GM21786 (cell line): ENCODE results near the gene ARRDC1.

ENCODE experiments used
- ATAC-seq: cut with Tn5 transposase; IDR thresholded peaks from one replicate; pipeline ENCODE4 v1.9.1; 2021; ENCODE audit not compliant: unreplicated experiment

The ARRDC1 gene

DNA sequence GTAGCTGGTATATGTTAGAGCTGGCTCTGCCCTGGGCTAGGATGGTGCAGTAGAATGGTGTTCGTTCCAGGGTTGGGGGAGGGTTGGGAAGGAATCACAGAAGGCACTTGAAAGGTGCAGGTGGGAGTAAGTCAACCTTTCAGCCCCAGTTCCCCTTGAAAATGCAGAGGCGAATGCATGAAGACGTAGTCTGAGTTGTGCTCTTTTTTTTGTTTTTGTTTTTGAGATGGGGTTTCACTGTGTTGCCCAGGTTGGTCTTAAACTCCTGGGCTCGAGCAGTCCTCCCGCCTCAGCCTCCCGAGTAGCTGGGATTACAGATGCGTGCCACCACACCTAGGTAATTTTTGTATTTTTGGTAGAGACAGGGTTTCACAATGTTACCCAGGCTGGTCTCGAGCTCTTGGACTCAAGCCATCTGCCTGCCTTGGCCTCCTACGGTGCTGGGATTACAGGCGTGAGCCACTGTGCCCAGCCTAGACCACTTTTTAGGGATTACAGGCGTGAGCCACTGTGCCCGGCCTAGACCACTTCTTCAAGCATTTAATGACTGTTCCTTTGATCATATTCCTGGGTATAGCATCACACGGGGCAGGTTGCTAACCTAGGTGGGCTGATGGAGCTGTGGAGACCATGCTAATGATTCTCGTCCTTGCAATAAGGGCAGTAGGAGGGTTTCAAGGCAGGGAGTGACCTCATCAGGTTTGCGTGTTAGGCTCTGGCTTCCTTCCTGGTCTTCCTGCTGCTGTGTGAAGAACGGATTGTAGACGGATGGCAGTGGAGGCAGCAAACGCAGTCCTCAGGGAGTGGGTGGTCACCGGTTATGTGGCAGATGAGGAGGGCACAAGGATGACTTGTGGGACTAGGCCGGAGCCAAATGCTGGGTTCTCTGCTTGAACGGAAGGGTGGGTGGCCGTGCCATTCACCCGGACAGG is 27.0 kb downstream of the ARRDC1 start:
- ATAC-seq, result no peak

DNA sequence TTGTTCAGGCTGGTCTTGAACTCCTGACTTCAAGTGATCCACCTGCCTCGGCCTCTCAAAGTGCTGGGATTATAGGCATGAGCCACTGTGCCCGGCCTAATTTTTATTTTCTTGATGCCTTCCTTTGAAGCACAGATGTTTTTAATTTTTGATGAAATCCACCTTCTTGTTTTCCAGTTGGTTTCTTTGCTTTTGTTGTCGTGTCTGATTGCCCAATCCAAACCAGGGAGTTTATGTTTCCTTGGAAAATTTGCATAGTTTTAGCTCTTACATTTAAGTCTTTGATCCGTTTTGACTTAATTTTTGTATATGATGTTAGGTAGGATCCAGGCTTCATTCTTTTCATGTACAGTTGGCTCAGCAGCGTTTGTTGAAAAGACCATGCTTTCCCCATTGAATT is 28.5 kb downstream of the ARRDC1 start:
- no peak for ATAC-seq

DNA sequence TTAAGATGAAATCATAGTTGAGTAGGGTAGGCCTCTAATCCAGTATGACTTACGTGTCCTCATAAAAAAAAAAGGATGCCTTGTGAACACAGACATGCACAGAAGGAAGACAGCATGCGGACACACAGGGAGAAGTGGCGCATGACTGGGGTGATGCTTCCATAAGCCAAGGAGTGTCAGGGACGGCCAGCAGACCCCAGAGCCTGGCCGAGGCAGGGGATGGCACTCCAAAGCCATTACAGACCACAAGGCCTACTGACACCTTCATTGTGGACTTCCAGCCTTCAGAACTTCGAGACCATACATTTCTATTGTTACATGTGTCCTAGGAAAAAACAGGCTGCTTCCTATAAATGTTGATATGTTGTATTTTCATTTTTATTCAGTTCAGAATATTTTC is 33.2 kb downstream of the ARRDC1 start:
- no peak for ATAC-seq

DNA sequence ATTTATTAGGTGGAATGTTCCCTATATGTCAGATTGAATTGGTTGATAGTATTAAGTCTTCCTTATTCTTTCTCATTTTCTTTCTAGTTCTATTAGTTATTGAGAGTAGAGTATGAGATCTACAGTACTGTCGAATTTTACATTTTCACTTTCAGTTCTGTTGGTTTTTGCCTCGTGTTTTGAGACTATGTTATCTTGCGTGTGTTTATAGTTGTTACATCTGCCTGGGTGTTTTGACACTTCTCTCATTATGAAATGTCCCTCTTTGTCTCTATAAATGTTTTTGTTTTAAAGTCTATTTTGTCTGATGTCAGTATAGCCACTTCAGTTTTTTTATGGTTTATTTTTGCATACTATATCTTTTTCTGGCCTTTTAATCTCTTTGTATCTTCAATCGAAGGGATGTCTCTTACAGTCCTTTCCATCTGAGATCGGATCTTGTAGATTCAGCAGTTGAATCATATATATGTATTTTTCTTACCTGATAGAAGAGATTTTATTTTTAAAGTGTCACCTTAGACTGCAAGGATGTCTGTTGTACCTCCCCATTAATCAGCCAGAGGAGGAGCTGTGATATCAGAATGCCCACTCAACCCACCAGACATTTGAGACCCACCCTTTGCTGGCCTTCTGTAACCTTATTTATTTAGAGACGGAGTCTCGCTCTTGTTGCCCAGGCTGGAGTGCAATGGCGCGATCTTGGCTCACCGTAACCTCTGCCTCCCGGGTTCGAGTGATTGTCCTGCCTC is 34.0 kb downstream of the ARRDC1 start:
- ATAC-seq, result no peak

DNA sequence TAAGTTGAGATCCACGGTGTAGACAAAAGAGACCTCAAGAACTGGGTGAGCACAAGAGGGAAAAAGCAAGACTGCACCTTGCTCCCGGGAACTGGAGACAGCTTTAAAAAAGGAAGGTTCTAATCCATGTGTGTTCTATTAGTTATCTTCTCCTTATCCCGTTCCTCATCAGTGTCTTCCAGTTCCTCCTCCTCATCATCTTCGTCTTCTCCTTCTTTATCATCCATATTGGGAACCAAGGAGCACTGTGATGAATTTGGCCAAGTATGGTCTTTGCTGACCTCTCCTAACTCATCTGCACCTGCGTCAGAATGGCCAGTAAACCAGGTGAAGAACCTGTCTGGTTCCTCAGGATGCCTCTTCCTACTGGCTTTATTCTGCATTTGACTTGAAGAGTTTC is 35.4 kb downstream of the ARRDC1 start:
- ATAC-seq, result no peak

DNA sequence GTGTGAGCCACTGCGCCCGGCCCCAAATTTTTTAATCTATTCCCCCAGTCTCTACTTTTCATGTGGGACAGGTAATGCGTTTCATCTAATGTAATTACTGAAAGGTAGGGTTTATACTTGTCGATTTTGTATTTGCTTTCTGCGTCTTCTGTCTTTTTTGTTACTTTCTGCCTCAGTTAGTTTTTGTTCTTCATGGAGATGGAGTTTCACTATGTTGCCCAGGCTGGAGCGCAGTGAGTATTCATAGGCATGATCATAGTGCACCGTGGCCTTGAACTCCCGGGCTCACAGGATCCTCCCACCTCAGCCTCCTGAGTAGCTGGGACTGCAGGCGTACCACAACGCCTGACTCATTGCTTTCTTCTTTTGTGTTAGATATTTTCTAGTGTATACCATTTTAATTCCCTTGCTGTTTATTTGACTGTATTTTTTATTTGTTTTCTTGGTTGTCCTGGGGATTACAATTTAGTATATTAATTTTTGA is 36.7 kb downstream of the ARRDC1 start:
- ATAC-seq, result no peak

DNA sequence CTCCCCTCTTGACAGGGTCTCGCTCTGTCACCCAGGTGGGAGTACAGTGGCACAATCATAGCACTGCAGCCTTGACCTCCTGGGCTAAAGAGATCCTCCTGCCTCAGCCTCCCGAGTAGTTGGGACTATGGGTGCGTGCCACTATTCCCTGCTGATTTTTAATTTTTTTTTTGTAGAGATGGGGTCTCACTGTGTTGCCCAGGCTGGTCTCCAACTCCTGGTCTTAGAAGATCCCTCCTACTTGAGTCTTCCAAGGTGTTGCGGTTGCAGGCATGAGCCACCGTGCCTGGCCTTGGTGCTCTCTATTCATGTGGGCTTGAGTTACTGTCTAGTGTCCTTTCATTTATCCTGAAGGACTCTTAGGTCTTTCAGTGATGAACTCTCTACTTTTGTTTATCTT is 37.4 kb downstream of the ARRDC1 start:
- ATAC-seq, result no peak

DNA sequence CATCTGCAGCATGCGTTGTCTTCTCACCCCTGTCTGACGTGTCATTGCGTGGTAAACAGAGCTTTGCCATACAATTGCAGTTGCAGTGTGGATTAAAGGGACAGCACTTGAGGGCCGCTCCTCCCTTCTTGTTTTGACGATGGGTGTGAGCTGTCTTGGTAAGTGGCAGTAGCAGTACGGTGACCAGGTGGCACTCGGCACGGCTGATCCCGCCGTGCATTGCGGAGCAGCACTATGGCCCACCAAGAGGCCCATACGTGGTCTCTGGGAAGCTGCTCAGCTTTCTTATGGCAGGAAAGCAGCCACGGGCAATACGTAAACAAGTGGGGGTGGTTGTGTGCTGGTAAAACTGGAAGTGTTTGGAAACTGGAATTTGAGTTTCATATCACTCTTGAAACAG is 38.4 kb downstream of the ARRDC1 start:
- ATAC-seq, result no peak

DNA sequence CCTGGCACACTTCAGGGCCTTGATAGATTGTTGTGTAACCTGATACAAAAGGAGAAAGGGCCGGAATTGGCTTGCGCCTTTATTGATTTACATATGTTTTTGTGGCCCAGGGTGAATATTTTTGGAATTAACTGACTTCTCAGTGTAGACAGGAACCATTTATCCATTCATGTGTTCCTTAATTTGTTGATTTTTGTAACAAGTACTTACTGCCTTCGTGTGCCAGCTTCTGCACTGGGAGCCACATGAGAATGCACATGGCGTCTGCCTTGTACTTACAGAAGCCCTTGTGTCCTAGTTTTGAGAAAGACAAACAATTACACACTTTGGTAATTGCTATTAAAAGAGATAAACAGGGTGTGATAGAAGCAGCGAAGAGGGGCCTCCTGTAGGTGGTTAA is 39.7 kb downstream of the ARRDC1 start:
- ATAC-seq, result no peak

DNA sequence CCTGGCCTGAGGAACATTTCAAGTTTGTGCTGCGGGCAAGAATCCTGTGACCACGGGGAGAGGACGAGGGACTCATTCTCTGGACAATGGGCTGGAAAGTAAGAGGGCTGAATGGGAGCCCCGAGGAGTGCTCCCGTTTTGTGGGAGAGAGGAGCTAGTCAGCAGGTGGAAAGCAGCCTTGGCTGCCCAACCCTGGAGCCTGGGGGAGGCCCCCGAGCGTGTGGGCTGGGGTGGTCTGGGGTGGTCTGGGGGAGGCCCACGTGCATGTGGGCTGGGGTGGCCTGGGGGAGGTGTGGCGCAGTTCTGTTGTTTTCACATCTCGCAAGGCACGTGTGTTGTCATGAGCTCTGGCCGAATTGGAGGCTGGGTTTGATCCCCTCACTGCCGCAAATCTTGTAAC is 40.9 kb downstream of the ARRDC1 start:
- no peak for ATAC-seq

DNA sequence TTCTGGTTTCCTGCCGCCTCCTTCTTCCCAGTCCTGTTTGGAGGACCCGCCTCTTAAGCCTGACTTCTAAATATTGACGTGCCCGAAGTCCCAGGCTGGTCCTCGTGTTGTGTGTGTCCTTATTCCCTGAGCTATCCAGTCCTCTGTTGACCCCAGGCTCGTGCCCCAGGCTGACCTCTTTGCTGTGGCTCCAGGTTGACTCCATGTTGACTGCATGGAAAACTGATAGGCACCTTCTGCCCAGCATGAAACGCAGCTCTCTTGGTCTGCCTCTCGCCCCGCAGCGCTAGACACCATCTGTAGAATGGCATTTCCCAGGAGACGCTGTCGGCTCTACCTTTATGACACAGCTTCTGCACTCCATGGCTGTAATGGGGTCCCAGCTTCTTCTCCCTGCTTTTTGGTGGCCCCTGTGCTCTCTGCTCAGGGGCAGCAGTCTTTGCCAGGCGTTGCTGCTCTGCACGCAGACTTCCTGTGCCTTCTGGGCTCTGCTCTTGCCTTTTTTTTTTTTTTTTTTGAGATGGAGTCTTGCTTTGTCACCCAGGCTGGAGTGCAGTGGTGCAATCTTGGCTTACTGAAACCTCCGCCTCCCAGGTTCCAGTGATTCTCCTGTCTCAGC is 41.7 kb downstream of the ARRDC1 start:
- ATAC-seq, result no peak

DNA sequence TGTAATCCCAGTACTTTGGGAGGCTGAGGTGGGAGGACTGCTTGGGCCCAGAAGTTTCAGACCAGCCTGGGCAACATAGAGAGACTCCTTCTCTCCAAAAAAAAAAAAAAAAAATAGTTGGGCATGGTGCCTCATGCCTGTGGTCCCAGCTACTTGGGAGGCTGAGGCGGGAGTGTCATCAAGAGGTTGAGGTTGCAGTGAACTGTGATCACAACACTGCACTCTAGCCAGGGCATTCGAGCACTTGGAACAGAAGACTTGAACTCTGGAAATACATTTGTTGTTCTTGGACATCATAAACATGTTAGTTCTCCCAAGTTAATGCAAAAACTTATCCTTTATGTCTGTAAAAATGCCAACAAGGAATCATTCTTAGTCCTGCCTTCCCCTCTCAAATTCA is 42.9 kb downstream of the ARRDC1 start:
- no peak for ATAC-seq

DNA sequence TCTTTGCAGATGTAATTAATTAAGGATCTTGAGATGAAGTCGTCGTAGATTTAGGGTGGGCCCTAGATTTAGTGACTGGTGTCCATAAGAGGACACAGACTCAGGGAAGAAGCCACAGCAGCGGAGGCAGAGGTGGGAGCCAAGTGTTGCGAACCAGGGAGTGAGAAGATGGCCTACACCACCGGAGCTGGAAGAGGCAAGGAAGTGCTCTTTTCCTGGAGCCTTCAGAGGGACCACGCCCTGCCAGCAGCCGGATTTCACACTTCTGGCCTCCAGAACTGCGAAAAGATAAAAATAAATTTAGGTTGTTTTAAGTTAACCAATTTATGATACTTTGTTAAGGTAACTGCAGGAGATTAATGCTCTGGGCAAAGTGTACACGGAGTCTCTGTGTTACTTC is 44.1 kb downstream of the ARRDC1 start:
- no peak for ATAC-seq

DNA sequence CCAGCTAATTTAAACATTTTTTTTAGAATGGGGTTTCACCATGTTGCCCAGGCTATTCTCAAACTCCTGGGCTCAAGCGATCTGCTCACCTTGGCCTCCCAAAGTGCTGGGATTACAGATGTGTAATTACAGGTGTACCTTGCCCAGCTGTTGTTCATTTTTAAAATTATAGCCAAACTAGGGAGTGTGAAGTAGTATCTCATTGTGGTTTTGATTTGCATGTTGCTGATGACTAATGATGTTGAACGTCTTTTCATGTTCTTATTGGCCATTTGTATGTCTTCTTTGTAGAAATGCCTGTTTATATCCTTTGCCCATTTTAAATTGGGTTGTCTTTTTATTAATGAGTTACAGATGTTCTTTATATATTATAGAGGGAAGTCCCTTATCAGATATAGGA is 44.8 kb downstream of the ARRDC1 start:
- ATAC-seq, result no peak

DNA sequence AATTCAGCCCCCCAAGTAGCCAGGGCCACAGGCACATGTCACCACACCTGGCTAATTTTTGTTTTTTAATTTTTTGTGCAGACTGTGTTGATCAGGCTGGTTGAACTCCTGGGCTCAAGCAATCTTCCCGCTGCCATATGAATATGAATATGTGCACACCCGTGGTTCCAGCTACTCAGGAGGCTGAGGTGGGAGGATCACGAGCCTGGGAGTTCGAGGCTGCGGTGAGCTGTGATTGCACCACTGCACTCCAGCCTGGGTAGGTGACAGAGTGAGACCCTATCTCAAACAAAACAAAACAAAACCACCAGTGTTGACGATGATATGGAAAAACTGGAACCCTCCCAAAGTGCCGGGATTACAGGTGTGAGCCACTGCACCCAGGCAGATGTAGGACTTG is 45.3 kb downstream of the ARRDC1 start:
- no peak for ATAC-seq

DNA sequence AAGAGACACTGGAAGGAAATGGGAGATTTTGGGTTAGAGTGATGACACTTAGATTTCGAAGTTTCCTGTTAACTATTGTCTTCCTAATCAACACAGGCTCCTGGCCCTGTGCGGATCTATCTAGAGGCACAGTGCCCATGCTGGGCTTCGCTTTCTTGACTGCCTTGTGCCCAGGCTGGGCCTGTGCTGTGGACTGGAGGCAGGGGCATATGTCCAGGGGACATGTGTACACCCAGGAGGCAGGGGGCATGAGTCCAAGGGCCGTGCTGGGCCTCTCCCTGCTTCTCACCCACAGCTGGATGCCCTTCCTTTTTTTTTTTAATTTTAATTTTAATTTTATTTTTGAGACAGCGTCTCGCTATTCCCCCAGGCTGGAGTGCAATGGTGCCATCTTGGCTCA is 50.9 kb downstream of the ARRDC1 start:
- ATAC-seq, result no peak

DNA sequence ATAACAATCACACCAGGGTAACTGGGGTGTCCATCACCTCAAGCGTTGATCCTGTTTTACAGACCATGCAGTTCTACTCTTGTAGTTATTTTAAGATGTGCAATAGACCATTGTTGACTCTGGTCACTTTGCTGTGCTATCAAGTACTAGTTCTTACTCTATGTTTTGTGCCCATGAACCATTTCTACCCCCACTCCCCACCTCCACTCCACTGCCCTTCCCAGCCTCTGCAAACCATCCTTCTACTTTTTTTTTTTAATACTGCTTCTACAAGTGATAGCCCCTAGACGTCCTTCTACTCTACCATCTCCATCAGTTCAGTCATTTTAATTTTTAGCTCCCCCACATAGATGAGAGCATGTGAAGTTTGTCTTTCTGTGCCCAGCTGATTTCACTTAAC is 52.1 kb downstream of the ARRDC1 start:
- no peak for ATAC-seq

DNA sequence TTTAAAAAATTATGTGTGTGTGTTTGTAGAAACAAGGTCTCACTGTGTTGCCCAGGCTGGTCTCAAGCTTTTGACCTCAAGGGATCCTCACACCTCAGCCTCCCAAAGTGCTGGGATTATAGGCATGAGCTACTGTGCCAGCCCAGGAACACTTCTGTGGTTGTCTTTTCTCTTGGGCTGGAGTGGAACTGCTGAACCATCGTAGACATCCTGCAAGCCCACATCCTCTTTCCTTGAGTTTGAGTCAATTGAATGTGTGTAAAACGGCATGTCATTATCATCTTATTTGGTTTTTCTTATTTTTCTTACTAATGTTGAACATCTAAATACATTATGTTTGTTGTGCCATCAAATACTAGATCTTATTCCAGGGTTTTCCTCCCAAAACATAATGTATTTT is 53.3 kb downstream of the ARRDC1 start:
- ATAC-seq, result no peak

DNA sequence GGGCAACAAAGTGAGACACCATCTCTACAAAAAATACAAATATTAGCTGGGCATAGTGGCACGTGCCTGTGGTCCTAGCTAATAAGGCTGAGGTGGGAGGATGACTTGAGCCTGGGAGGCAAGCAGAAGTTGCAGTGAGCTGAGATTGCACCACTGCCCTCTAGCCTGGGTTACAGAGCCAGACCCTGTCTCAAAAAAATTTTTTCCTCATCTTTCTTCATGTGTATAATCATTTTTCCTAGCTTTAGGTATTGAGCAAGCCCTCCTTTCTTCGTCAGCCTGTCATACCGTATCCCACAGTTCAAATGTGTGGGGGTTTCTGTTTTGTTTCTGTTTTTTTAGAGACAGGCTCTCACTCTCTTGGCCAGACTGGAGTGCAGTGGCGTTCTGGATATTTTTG is 54.7 kb downstream of the ARRDC1 start:
- no peak for ATAC-seq

DNA sequence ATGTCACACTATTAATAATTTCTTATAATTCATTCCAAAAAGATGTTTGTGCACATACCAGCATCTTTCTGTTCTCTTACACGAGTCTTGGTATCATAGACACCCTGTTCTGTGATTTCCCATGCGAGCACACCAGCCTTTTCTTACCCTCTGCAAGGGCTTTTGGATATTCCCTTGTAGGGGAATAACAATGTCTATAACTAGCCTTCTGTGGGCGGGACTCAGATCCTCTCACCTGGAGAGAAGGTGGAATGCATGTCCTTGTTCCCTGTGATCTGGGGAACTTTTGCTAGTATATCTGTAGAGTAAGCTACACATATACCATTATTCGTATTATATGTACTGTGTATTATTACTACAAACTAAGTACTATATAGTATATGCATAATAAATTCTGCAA is 58.1 kb downstream of the ARRDC1 start:
- ATAC-seq, result no peak

DNA sequence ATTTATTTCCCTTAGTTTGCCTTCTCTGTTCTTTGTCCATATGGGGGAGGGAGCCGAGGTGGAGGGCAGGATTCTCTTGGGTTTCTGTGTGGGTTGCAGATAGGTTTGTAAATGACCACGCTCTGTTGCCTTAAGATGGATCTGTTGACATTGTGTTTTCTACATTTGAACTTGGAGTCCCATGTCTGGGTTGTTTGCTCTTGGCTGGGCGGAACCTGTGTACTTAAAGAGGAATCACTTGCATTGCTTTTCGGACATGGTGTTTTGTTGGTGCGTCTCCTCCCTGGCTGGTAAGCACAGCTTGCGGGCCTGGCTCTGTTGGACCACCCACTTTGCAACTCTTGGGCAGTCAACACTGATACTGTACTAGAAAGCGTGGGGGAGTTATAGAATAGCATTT is 59.2 kb downstream of the ARRDC1 start:
- ATAC-seq, result no peak
